Fibroblast of the aortic adventitia (primary cell): Measurements from ENCODE around the gene CDH8. TPM values are rescaled to one million over a fixed set of nuclear protein-coding genes. Genes with fewer than 3 reads are reported as not detected.

Experiments
- DNase-seq: peaks from one replicate; pipeline ENCODE4 v3.0.0-alpha.2; 2010; ENCODE audit warnings: low read depth
- H3K4me3 ChIP-seq: 2 replicates; pipeline ENCODE4 v1.5.1; 2011; ENCODE audit warnings: low read depth, mild to moderate bottlenecking, control low read depth, low read length, moderate library complexity
- CTCF ChIP-seq: IDR thresholded peaks from 2 replicates; pipeline ENCODE4 v1.5.1; 2011; ENCODE audit warnings: mild to moderate bottlenecking, low read length, control low read depth, inconsistent platforms; ENCODE audit not compliant: insufficient read depth
- total RNA-seq: library from RNA; depleted of rRNA; stranded (reverse); fragments of >200 nt; gene quantifications from 2 replicates; pipeline ENCODE4 v1.2.3, GENCODE V29; 2012; ENCODE audit warnings: low replicate concordance

CDH8 gene
- total RNA-seq, 1 donor: not detected

GRCh38 chr16:61665512-61665911 lies 370.7 kb downstream of the CDH8 start:
- no peak overlapping the region for H3K4me3 ChIP-seq
- no peak for DNase-seq
- TF ChIP-seq CTCF: no peak

- TF ChIP-seq CTCF: no peak
- H3K4me3 ChIP-seq: no peak overlapping the region
- DNase-seq: no peak
Observed at GRCh38 chr16:61659936-61660335, 376.3 kb downstream of the CDH8 start.

- no peak for DNase-seq
- no peak for TF ChIP-seq CTCF
- no peak overlapping the region for H3K4me3 ChIP-seq
Observed at GRCh38 chr16:61654962-61655361, 381.3 kb downstream of the CDH8 start.

- TF ChIP-seq CTCF: no peak
- H3K4me3 ChIP-seq: no peak overlapping the region
- no peak for DNase-seq
Observed at GRCh38 chr16:61653544-61653943, 382.7 kb downstream of the CDH8 start.

GRCh38 chr16:61645561-61645960 lies 390.7 kb downstream of the CDH8 start:
- DNase-seq: no peak
- no peak overlapping the region for H3K4me3 ChIP-seq
- no peak for TF ChIP-seq CTCF

GRCh38 chr16:61644736-61645135 lies 391.5 kb downstream of the CDH8 start:
- TF ChIP-seq CTCF: no peak

GRCh38 chr16:61617219-61617783 lies 418.9 kb downstream of the CDH8 start:
- H3K4me3 ChIP-seq: no peak overlapping the region
- no peak for TF ChIP-seq CTCF

More at GRCh38 chr16:61644736-61645135, 391.5 kb downstream of the CDH8 start:
- no peak for DNase-seq
- H3K4me3 ChIP-seq: no peak overlapping the region

More at GRCh38 chr16:61617219-61617783, 418.9 kb downstream of the CDH8 start:
- no peak for DNase-seq
